ENCODE data around the gene C21orf91. TPM values are rescaled to one million over a fixed set of nuclear protein-coding genes. Genes with fewer than 3 reads are reported as not detected.

The C21orf91 gene
- polyA plus RNA-seq, 1 experiment: 17.5 TPM

DNA sequence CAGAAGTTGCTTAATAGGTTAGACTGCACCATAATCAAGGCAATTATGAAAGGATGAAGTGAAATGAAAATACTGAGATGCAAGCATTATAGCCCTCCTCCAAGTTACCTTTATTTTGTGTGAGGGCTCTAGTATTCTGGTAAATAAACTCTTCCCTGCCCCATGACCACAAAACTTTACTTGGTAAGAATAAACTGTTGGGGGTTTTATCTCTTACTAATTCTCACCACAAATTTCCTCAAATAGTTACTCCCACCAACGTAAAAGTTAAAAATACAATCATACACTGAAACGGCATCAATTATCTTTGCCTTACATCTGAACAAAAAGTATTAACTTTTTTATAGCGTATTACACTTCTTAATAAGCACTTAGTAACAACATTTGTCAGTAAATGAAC lies 29.5 kb downstream of the C21orf91 start:
- ChIA-PET CTCF (interaction anchor here (2.5 kb wide), 1 partner anchor 136 kb away, joined by 9 read pairs; no protein-coding TSS in a partner anchor), POLR2A (no interaction called here)
- TF ChIP-seq, protein P1, sequence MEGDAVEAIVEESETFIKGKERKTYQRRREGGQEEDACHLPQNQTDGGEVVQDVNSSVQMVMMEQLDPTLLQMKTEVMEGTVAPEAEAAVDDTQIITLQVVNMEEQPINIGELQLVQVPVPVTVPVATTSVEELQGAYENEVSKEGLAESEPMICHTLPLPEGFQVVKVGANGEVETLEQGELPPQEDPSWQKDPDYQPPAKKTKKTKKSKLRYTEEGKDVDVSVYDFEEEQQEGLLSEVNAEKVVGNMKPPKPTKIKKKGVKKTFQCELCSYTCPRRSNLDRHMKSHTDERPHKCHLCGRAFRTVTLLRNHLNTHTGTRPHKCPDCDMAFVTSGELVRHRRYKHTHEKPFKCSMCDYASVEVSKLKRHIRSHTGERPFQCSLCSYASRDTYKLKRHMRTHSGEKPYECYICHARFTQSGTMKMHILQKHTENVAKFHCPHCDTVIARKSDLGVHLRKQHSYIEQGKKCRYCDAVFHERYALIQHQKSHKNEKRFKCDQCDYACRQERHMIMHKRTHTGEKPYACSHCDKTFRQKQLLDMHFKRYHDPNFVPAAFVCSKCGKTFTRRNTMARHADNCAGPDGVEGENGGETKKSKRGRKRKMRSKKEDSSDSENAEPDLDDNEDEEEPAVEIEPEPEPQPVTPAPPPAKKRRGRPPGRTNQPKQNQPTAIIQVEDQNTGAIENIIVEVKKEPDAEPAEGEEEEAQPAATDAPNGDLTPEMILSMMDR (IDR thresholded peaks at IDR 0.05; ENCODE audit: low read depth, low read length): no peak
- Histone ChIP-seq H3K4me3 (ENCODE audit: low read depth, low read length) (no peak overlapping the region), H3K9me3 (ENCODE audit: control insufficient read depth, insufficient read depth, low read length) (no peaks in the 10 kb centered on the region), H3K27me3 (ENCODE audit: control insufficient read depth, insufficient read depth, low read length) (no peaks in the 10 kb centered on the region), H3K27ac (ENCODE audit: low read depth, low read length) (no peak overlapping the region)
- no peak for DNase-seq (ENCODE audit: low read depth, low spot score)

DNA sequence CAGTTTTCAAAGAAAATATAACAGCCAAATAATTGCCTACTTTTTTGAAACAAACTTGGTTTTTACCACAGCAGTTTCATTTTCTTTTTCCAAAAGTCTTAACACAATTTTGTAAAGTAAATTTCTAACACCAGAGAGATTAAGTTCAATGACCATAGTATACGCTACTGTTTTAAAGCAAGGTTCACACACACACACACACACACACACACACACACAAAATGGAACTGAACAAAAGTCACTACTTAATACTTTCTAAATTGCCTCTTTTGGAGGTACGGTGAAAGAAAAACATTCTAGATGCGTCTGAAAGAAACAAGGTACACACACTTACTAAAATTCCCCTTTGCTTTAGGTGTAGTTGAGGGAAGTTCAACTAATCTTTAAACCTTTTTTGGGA lies 30.1 kb downstream of the C21orf91 start:
- H3K4me3 ChIP-seq (ENCODE audit: low read depth, low read length): no peak overlapping the region
- POLR2A ChIA-PET: no interaction called here
- H3K27me3 ChIP-seq (ENCODE audit: control insufficient read depth, insufficient read depth, low read length): no peaks in the 10 kb centered on the region
- no peak for DNase-seq (ENCODE audit: low read depth, low spot score)
- no peak overlapping the region for H3K27ac ChIP-seq (ENCODE audit: low read depth, low read length)
- CTCF ChIA-PET: no interaction called here
- TF ChIP-seq, protein P1 (IDR thresholded peaks at IDR 0.05; ENCODE audit: low read depth, low read length): no peak
- H3K9me3 ChIP-seq (ENCODE audit: control insufficient read depth, insufficient read depth, low read length): no peaks in the 10 kb centered on the region

DNA sequence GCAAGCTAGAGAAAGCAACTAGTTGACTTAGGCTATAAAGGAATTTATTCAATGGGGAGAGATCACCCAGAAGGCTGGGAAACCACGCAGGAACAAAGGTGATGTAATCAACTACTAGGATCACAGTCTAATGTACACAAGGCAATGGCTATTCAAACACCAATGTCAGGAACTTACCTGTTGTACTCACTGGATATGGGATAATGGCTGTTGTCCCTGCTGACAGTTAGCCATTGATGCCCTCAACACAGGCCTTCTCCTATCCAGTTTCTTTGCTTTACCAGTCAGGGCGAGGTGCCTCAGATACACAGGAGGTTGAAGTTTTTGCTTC lies 32.3 kb downstream of the C21orf91 start:
- Histone ChIP-seq H3K27me3 (ENCODE audit: control insufficient read depth, insufficient read depth, low read length) (no peaks in the 10 kb centered on the region), H3K27ac (ENCODE audit: low read depth, low read length) (no peak overlapping the region), H3K4me3 (ENCODE audit: low read depth, low read length) (no peak overlapping the region), H3K9me3 (ENCODE audit: control insufficient read depth, insufficient read depth, low read length) (no peaks in the 10 kb centered on the region)
- no peak for DNase-seq (ENCODE audit: low read depth, low spot score)
- TF ChIP-seq, protein P1 (IDR thresholded peaks at IDR 0.05; ENCODE audit: low read depth, low read length): no peak
- POLR2A ChIA-PET: no interaction called here
- CTCF ChIA-PET: interaction anchor here (0.8 kb wide), 1 partner anchor 139 kb away, joined by 3 read pairs; no protein-coding TSS in a partner anchor

DNA sequence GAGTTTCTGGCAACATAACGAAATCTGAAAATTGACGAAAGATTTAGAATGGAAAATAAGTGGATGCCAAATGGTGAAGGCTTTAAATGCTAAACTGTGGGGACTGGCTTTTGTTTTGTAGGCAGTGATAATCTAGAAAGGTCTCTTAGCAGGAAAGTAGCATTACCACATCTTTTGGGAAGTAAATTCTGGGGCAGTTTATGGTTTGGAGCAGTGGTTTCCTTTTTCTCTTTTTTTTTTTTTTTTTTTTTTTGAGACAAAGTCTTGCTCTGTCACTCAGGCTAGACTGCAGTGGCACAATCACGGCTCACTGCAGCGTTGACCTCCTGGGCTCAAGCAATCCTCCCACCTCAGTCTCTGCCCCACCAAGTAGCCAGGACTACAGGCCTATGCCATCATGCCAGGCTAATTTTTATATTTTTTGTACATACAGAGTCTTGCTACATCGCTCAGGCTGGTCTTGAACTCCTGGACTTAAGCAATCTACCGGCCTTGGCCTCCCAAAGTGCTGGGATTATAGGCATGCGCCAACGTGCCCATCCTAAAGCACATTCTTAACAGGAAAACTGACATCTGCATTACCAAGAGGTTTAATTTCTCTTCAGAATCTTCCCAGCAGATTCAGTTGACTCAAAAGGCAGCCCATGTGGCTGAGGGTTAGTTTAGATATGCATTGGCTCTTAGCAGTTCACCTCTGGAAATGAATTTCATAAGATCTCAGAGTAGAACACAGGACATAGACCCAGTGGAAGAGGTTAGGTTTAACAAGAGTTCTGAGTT lies 32.9 kb downstream of the C21orf91 start:
- H3K27me3 ChIP-seq (ENCODE audit: control insufficient read depth, insufficient read depth, low read length): no peaks in the 10 kb centered on the region
- no peaks in the 10 kb centered on the region for H3K9me3 ChIP-seq (ENCODE audit: control insufficient read depth, insufficient read depth, low read length)
- POLR2A ChIA-PET: no interaction called here
- TF ChIP-seq, protein P1 (IDR thresholded peaks at IDR 0.05; ENCODE audit: low read depth, low read length): no peak
- DNase-seq (ENCODE audit: low read depth, low spot score): no peak
- H3K27ac ChIP-seq (ENCODE audit: low read depth, low read length): no peak overlapping the region
- CTCF ChIA-PET: no interaction called here
- no peak overlapping the region for H3K4me3 ChIP-seq (ENCODE audit: low read depth, low read length)

GRCh38 chr21:17785403-17785788 lies 33.8 kb downstream of the C21orf91 start:
- H3K27ac ChIP-seq (ENCODE audit: low read depth, low read length): no peak overlapping the region
- no peaks in the 10 kb centered on the region for H3K9me3 ChIP-seq (ENCODE audit: control insufficient read depth, insufficient read depth, low read length)
- CTCF ChIA-PET: no interaction called here
- no peak overlapping the region for H3K4me3 ChIP-seq (ENCODE audit: low read depth, low read length)
- POLR2A ChIA-PET: no interaction called here
- no peaks in the 10 kb centered on the region for H3K27me3 ChIP-seq (ENCODE audit: control insufficient read depth, insufficient read depth, low read length)
- TF ChIP-seq, protein P1 (IDR thresholded peaks at IDR 0.05; ENCODE audit: low read depth, low read length): no peak
- no peak for DNase-seq (ENCODE audit: low read depth, low spot score)
